Measurements from ENCODE around the gene FIGN. TPM values are rescaled to one million over a fixed set of nuclear protein-coding genes. Genes with fewer than 3 reads are reported as not detected.

Gene FIGN
- total and polyA plus RNA-seq, 2 of the 8 experiments (the other 6 are each of a cell fraction or from before 2014, with no cell fraction given): 5.0 to 22.8 TPM

GRCh38 chr2:163613266-163613731 lies 122.5 kb downstream of the FIGN start (continued):
- TF ChIP-seq, protein P1, sequence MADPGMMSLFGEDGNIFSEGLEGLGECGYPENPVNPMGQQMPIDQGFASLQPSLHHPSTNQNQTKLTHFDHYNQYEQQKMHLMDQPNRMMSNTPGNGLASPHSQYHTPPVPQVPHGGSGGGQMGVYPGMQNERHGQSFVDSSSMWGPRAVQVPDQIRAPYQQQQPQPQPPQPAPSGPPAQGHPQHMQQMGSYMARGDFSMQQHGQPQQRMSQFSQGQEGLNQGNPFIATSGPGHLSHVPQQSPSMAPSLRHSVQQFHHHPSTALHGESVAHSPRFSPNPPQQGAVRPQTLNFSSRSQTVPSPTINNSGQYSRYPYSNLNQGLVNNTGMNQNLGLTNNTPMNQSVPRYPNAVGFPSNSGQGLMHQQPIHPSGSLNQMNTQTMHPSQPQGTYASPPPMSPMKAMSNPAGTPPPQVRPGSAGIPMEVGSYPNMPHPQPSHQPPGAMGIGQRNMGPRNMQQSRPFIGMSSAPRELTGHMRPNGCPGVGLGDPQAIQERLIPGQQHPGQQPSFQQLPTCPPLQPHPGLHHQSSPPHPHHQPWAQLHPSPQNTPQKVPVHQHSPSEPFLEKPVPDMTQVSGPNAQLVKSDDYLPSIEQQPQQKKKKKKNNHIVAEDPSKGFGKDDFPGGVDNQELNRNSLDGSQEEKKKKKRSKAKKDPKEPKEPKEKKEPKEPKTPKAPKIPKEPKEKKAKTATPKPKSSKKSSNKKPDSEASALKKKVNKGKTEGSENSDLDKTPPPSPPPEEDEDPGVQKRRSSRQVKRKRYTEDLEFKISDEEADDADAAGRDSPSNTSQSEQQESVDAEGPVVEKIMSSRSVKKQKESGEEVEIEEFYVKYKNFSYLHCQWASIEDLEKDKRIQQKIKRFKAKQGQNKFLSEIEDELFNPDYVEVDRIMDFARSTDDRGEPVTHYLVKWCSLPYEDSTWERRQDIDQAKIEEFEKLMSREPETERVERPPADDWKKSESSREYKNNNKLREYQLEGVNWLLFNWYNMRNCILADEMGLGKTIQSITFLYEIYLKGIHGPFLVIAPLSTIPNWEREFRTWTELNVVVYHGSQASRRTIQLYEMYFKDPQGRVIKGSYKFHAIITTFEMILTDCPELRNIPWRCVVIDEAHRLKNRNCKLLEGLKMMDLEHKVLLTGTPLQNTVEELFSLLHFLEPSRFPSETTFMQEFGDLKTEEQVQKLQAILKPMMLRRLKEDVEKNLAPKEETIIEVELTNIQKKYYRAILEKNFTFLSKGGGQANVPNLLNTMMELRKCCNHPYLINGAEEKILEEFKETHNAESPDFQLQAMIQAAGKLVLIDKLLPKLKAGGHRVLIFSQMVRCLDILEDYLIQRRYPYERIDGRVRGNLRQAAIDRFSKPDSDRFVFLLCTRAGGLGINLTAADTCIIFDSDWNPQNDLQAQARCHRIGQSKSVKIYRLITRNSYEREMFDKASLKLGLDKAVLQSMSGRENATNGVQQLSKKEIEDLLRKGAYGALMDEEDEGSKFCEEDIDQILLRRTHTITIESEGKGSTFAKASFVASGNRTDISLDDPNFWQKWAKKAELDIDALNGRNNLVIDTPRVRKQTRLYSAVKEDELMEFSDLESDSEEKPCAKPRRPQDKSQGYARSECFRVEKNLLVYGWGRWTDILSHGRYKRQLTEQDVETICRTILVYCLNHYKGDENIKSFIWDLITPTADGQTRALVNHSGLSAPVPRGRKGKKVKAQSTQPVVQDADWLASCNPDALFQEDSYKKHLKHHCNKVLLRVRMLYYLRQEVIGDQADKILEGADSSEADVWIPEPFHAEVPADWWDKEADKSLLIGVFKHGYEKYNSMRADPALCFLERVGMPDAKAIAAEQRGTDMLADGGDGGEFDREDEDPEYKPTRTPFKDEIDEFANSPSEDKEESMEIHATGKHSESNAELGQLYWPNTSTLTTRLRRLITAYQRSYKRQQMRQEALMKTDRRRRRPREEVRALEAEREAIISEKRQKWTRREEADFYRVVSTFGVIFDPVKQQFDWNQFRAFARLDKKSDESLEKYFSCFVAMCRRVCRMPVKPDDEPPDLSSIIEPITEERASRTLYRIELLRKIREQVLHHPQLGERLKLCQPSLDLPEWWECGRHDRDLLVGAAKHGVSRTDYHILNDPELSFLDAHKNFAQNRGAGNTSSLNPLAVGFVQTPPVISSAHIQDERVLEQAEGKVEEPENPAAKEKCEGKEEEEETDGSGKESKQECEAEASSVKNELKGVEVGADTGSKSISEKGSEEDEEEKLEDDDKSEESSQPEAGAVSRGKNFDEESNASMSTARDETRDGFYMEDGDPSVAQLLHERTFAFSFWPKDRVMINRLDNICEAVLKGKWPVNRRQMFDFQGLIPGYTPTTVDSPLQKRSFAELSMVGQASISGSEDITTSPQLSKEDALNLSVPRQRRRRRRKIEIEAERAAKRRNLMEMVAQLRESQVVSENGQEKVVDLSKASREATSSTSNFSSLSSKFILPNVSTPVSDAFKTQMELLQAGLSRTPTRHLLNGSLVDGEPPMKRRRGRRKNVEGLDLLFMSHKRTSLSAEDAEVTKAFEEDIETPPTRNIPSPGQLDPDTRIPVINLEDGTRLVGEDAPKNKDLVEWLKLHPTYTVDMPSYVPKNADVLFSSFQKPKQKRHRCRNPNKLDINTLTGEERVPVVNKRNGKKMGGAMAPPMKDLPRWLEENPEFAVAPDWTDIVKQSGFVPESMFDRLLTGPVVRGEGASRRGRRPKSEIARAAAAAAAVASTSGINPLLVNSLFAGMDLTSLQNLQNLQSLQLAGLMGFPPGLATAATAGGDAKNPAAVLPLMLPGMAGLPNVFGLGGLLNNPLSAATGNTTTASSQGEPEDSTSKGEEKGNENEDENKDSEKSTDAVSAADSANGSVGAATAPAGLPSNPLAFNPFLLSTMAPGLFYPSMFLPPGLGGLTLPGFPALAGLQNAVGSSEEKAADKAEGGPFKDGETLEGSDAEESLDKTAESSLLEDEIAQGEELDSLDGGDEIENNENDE (IDR thresholded peaks at IDR 0.05; ENCODE audit: insufficient replicate concordance, low read length): no peak
- TF ChIP-seq RAD21 (IDR thresholded peaks at IDR 0.05 in 1 of 2, conservative IDR thresholded peaks at IDR 0.05 in 1 of 2; ENCODE audit: low read depth in 2 of 2, low read length in 2 of 2) (no peak), SRF (IDR thresholded peaks at IDR 0.05; ENCODE audit: low read depth, low read length) (no peak), TEAD4 (IDR thresholded peaks at IDR 0.05; ENCODE audit: low read depth, low read length) (no peak), GABPA (IDR thresholded peaks at IDR 0.05; ENCODE audit: borderline replicate concordance, insufficient read depth, low read length) (no peak), RBBP5 (IDR thresholded peaks at IDR 0.05; ENCODE audit: borderline replicate concordance, low read depth, low read length) (no peak), BRCA1 (IDR thresholded peaks at IDR 0.05; ENCODE audit: low read depth, low read length) (no peak), ZNF274 (IDR thresholded peaks at IDR 0.05; ENCODE audit: borderline replicate concordance, extremely low read depth, low read length) (no peak), CEBPB (IDR thresholded peaks at IDR 0.05; ENCODE audit: low read depth, low read length) (no peak)
- TF ChIP-seq, protein P2, sequence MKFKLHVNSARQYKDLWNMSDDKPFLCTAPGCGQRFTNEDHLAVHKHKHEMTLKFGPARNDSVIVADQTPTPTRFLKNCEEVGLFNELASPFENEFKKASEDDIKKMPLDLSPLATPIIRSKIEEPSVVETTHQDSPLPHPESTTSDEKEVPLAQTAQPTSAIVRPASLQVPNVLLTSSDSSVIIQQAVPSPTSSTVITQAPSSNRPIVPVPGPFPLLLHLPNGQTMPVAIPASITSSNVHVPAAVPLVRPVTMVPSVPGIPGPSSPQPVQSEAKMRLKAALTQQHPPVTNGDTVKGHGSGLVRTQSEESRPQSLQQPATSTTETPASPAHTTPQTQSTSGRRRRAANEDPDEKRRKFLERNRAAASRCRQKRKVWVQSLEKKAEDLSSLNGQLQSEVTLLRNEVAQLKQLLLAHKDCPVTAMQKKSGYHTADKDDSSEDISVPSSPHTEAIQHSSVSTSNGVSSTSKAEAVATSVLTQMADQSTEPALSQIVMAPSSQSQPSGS (IDR thresholded peaks at IDR 0.05; ENCODE audit: low read length): no peak

All from H1 (cell line).